WTC11 (cell line): ENCODE data around the gene FIZ1.

Experiments used
- CTCF ChIP-seq: fragments of 200-600 bp; IDR thresholded peaks from 2 replicates; pipeline ENCODE4 v1.8.0; 2022; ENCODE audit warnings: antibody characterized with exemption
- ETV6 ChIP-seq: sonication (generic); formaldehyde crosslinking; IDR thresholded peaks from 2 replicates; pipeline ENCODE4 v1.8.1; 2022; ENCODE audit warnings: mild to moderate bottlenecking, missing genetic modification reagents
- FOXK1 ChIP-seq: sonication (generic); formaldehyde crosslinking; IDR thresholded peaks from 2 replicates; pipeline ENCODE4 v1.8.0; 2022; ENCODE audit warnings: mild to moderate bottlenecking, moderate library complexity, missing genetic modification reagents
- MAX ChIP-seq: sonication (generic); formaldehyde crosslinking; IDR thresholded peaks from 2 replicates; pipeline ENCODE4 v1.8.0; 2022; ENCODE audit warnings: mild to moderate bottlenecking, missing genetic modification reagents
- MLX ChIP-seq: sonication (generic); formaldehyde crosslinking; IDR thresholded peaks from 2 replicates; pipeline ENCODE4 v1.8.1; 2023; ENCODE audit warnings: mild to moderate bottlenecking, missing genetic modification reagents, moderate library complexity
- SP1 ChIP-seq: sonication (generic); formaldehyde crosslinking; conservative IDR thresholded peaks from 2 replicates; pipeline ENCODE4 v1.8.1; 2022; ENCODE audit warnings: missing genetic modification reagents
- ZNF317 ChIP-seq: sonication (generic); formaldehyde crosslinking; IDR thresholded peaks from 2 replicates; pipeline ENCODE4 v1.8.1; 2023; ENCODE audit warnings: low read depth, mild to moderate bottlenecking, moderate library complexity, missing genetic modification reagents, borderline replicate concordance
- ZNF532 ChIP-seq: fragments of 250-450 bp; sonication (Bioruptor Pico); IDR thresholded peaks from 2 replicates; pipeline ENCODE4 v1.9.0; 2021; ENCODE audit warnings: mild to moderate bottlenecking, borderline replicate concordance

GRCh38 chr19:55597501-55597921, 1.8 kb downstream of the FIZ1 start:
- TF ChIP-seq CTCF (no peak), FOXK1 (CRISPR knock-in tag) (no peak), MLX (CRISPR knock-in tag) (no peak), MAX (CRISPR knock-in tag) (no peak), ETV6 (CRISPR knock-in tag) (no peak), ZNF317 (CRISPR knock-in tag) (no peak), SP1 (CRISPR knock-in tag) (no peak), ZNF532 (no peak)
